Measurements from ENCODE around the gene SLC7A4.

The SLC7A4 gene

DNA sequence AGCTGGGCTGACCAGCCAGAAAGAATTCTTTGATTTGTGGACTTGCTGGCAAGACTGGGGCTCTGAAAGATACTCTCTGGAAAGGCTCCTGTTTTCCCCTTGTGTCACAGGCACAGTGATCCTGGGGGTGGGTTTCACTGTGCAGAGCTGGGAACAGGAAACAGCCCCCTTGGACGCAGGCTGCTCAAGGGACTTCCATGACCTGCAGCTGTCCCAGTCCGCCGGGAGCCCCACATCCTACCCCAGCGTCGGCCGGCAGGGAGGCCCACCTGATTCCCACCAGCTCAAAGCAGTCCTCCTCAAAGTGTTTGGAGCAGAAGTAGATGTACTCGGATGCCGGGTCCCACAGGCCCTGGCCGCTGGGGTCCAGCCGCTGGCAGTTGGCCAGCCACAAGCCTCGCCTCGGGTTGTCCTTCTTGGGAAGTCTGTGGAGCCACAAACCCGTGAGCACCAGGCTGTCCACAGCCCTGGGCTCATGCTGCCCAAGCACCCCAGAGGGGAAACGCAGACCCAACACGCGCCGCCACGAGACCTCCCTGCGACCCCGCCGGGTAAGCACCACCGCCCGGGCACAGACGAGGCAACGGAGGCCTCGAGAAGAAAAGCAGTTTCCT, 31.3 kb downstream of the SLC7A4 start:
- no peak for DNase-seq (ENCODE audit: low spot score)
- TF ChIP-seq, protein P1, sequence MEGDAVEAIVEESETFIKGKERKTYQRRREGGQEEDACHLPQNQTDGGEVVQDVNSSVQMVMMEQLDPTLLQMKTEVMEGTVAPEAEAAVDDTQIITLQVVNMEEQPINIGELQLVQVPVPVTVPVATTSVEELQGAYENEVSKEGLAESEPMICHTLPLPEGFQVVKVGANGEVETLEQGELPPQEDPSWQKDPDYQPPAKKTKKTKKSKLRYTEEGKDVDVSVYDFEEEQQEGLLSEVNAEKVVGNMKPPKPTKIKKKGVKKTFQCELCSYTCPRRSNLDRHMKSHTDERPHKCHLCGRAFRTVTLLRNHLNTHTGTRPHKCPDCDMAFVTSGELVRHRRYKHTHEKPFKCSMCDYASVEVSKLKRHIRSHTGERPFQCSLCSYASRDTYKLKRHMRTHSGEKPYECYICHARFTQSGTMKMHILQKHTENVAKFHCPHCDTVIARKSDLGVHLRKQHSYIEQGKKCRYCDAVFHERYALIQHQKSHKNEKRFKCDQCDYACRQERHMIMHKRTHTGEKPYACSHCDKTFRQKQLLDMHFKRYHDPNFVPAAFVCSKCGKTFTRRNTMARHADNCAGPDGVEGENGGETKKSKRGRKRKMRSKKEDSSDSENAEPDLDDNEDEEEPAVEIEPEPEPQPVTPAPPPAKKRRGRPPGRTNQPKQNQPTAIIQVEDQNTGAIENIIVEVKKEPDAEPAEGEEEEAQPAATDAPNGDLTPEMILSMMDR (IDR thresholded peaks at IDR 0.05; ENCODE audit: borderline replicate concordance, control extremely low read depth, extremely low read depth, insufficient read depth, missing control alignments): no peak

GRCh38 chr22:21000207-21000986, 32.0 kb downstream of the SLC7A4 start:
- TF ChIP-seq, protein P1 (IDR thresholded peaks at IDR 0.05; ENCODE audit: borderline replicate concordance, control extremely low read depth, extremely low read depth, insufficient read depth, missing control alignments): no peak

More for the DNA sequence above, 31.3 kb downstream of the SLC7A4 start:
- in situ Hi-C loops (cut with MboI; ENCODE audit: low sequenced_read_pairs, unreplicated experiment): no loop called here

DNA sequence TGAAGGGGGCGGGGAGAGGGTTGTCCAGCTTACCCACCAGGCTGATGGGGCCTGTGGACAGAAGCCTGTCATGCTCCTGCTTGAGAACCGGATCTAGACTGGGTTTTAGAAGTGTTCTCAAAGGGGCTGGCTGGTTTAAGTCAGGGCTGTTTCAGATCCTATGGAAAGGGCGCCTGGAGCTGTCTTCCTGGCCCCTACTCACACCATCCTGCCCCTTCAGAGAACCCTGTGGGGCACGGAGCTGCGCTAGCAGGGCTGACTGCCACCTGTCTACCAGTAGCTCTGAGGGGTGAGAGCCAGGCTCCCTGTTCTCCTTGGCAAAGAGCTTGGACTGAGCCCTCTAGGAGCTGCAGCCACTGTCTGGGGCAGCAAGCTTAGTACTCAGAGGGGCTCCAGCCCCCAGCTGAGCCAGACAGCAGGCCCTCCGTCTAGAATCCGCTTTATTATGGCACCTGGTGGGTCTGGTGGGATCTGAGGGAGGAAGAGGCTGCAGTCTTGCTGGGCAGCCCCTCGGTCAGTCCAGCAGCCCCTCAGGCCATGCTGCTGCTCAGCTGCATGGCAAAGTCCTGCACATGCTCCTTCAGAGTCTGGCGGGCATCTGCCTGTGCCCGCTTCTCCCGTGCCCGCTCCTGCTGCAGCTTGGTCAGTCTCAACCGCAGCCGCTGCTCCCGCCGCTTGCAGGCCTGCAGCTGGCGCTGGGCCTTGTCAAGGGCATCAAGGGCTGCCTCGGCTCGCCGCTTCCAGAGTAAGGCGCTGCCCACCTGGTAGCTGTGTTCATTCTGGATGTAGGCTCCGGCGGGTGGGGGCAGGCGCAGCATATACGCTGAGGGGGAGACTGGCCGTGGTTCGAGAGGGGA, 32.8 kb downstream of the SLC7A4 start:
- DNase-seq (ENCODE audit: low spot score): no peak
- in situ Hi-C loops (cut with MboI; ENCODE audit: low sequenced_read_pairs, unreplicated experiment): no loop called here
- TF ChIP-seq, protein P1 (IDR thresholded peaks at IDR 0.05; ENCODE audit: borderline replicate concordance, control extremely low read depth, extremely low read depth, insufficient read depth, missing control alignments): no peak

More at GRCh38 chr22:21000207-21000986, 32.0 kb downstream of the SLC7A4 start:
- in situ Hi-C loops (cut with MboI; ENCODE audit: low sequenced_read_pairs, unreplicated experiment): no loop called here
- no peak for DNase-seq (ENCODE audit: low spot score)

GRCh38 chr22:20998411-20999336, 33.7 kb downstream of the SLC7A4 start:
- TF ChIP-seq, protein P1 (IDR thresholded peaks at IDR 0.05; ENCODE audit: borderline replicate concordance, control extremely low read depth, extremely low read depth, insufficient read depth, missing control alignments): no peak
- in situ Hi-C loops (cut with MboI; ENCODE audit: low sequenced_read_pairs, unreplicated experiment): no loop called here
- no peak for DNase-seq (ENCODE audit: low spot score)

GRCh38 chr22:20997536-20998257, 34.7 kb downstream of the SLC7A4 start:
- in situ Hi-C loops (cut with MboI; ENCODE audit: low sequenced_read_pairs, unreplicated experiment): no loop called here
- DNase-seq (ENCODE audit: low spot score): no peak
- TF ChIP-seq, protein P1 (IDR thresholded peaks at IDR 0.05; ENCODE audit: borderline replicate concordance, control extremely low read depth, extremely low read depth, insufficient read depth, missing control alignments): no peak
